Epithelial cell of esophagus (primary cell): ENCODE measurements around the gene HHAT.
"Not testable (repeated sequence)": the region's sequence is repeated elsewhere in the genome, so short reads cannot be mapped to it uniquely, and the experiment has no call there.

Source experiments
- DNase-seq: peaks from one replicate; pipeline ENCODE4 v3.0.0; 2010; ENCODE audit warnings: low read depth
- H3K4me3 ChIP-seq: 2 replicates; pipeline ENCODE4 v1.5.1; 2011; ENCODE audit warnings: mild to moderate bottlenecking, low read length, control low read depth
- TF ChIP-seq, protein P1 (sequence below): IDR thresholded peaks from 2 replicates; pipeline ENCODE4 v1.5.1; 2011; ENCODE audit warnings: low read depth, mild to moderate bottlenecking, low read length, control low read depth, inconsistent platforms; ENCODE audit not compliant: insufficient read depth; ENCODE audit errors: missing control alignments

HHAT gene

DNA sequence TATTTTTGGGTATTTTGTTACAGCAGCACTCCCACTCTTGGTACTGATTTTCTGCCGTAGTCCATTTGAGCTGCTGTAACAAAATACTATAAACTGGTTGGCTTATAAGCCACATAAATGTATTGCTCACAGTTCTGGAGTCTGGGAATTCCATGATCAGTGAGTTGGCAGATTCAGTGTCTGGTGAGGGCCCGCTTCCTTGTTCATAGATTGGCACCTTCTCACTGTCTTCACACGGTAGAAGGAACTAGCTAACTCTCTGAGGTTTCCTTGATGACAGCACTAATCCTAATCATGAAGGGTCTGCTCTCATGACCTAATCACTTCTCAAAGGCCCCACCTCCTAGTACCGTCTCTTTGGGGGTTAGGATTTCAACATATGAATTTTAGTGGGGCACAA lies 85.2 kb downstream of the HHAT start:
- no peak for DNase-seq
- H3K4me3 ChIP-seq = no peak overlapping the region

DNA sequence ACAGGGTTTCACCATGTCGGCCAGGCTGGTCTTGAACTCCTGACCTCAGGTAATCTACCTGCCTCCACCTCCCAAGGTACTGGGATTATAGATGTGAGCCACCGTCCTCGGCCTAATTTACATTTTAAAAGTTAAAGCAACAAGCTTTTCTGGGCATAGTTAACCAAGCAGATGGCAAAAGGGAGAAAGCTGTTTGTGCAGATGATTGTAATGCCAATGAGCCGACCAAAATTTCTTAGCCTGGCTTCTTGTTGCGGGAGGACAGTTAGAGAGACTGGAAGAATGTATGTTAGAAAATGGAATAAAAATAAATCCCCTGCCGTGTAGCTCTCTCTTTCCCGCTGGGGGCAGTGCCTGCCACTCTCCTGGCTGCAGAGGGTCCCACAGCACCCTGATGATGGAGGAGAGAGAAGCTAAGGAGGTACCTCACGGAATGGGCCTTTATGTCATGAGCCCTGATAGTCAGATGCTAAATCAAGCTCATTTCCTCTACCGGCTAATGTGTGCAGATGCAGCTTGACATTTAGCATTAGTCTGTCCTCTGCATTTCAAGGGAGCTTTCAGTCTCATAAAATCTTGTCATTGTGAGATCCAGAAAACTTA lies 87.2 kb downstream of the HHAT start:
- TF ChIP-seq, protein P1, sequence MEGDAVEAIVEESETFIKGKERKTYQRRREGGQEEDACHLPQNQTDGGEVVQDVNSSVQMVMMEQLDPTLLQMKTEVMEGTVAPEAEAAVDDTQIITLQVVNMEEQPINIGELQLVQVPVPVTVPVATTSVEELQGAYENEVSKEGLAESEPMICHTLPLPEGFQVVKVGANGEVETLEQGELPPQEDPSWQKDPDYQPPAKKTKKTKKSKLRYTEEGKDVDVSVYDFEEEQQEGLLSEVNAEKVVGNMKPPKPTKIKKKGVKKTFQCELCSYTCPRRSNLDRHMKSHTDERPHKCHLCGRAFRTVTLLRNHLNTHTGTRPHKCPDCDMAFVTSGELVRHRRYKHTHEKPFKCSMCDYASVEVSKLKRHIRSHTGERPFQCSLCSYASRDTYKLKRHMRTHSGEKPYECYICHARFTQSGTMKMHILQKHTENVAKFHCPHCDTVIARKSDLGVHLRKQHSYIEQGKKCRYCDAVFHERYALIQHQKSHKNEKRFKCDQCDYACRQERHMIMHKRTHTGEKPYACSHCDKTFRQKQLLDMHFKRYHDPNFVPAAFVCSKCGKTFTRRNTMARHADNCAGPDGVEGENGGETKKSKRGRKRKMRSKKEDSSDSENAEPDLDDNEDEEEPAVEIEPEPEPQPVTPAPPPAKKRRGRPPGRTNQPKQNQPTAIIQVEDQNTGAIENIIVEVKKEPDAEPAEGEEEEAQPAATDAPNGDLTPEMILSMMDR = no peak
- no peak overlapping the region for H3K4me3 ChIP-seq
- no peak for DNase-seq

More for the DNA sequence above, 85.2 kb downstream of the HHAT start:
- TF ChIP-seq, protein P1 = no peak

DNA sequence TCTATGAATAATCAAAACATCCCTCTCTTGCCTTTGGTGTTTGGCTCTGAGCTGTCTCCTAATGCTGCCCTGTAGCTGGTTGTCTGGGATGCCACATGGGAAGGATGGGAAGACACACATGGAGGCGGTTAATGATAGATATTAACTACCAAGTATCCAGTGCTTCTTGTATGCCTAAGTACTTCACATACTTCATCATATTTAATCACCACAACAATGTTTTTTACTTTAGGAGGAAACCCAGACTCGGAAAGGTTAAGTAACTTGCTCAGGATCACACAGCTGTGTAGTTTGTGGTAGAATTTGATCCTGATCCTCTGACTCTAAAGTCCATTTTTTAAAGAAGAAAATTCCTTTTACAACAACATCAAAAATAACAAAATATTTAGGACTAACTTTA lies 88.0 kb downstream of the HHAT start:
- DNase-seq = no peak
- TF ChIP-seq, protein P1 = no peak
- H3K4me3 ChIP-seq = no peak overlapping the region

DNA sequence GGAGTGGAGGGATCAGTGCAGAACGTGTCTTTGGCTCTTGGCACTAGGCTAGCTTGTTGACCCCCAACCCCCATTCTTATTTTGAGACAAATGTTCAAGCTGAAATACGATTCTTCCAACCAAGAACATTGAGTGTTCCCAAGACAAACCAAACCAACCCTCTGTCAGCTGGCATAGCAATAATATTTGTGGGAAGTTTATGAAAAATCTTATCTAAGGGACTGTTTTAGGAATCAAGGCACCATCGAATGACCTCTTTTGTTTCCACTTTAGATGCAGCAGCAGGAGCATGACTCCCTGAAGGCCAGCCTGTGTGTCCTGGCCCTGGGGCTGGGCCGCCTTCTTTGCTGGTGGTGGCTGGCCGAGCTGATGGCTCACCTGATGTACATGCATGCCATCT lies 89.2 kb downstream of the HHAT start:
- TF ChIP-seq, protein P1 = no peak
- DNase-seq = no peak
- no peak overlapping the region for H3K4me3 ChIP-seq

- no peak for DNase-seq
- H3K4me3 ChIP-seq = no peak overlapping the region
- TF ChIP-seq, protein P1 = no peak
These were observed 90.4 kb downstream of the HHAT start for GRCh38 chr1:210418863-210419650.

DNA sequence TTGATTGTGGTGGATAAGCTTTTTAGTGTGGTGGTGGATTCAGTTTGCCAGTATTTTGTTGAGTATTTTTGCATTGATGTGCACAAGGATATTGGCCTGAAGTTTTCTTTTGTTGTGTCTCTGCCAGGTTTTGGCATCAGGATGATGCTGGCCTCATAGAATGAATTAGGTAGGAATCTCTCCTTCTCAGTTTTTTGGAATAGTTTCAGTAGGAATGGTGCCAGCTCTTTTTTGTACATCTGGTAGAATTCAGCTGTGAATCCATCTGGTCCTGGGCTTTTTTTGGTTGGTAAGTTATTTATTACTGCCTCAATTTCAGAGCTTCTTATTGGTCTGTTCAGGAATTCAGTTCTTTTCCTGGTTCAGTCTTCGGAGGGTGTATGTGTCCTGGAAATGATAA lies 98.0 kb downstream of the HHAT start:
- DNase-seq, H3K4me3 ChIP-seq: not testable (repeated sequence)

GRCh38 chr1:210428696-210429095 lies 100.0 kb downstream of the HHAT start:
- DNase-seq = no peak
- H3K4me3 ChIP-seq = no peak overlapping the region
- TF ChIP-seq, protein P1 = no peak
